ENCODE results near the gene CCDC178.
"Not testable (repeated sequence)": the region's sequence is repeated elsewhere in the genome, so short reads cannot be mapped to it uniquely, and the experiment has no call there.

CCDC178 gene

DNA sequence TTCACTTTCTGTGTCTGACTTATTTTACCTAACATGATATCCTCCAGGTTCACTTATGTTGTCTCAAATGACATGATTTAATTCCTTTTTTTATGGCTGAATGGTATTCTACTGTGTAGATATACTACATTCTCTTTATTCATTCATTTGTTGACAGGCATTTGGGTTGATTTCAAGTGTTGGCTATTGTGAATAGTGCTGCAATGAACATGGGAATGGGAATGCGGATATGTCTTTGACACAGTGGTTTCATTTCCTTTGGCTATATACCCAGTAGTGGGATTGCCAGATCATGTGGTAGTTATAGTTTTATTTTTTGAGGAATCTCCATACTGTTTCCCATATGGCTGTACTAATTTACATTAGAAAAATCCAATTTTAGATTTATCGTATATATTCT, 472.3 kb downstream of the CCDC178 start:
- no peak for DNase-seq

DNA sequence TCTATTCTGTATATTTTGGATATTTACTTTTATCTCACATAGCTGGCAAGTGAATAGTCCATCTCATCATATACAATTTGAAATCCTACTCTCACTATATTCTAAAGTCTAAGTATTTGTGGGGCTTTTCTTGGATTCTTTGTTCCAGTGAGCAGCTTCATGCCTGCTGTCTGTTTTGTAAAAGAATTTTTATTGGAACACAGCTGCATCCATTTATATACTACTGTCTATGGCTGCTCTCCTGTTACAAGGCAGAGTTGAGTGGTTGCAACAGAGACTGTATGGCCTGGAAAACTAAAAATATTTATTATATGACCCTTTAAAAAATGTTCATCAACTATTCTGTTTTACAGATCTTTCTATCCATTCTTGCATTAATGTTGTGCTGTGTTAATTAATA, 474.4 kb downstream of the CCDC178 start:
- no peak for DNase-seq

- DNase-seq = no peak
Observed at GRCh38 chr18:32961538-32961937, 479.0 kb downstream of the CCDC178 start.

- DNase-seq = no peak
Observed at GRCh38 chr18:32958746-32959145, 481.8 kb downstream of the CCDC178 start.

DNA sequence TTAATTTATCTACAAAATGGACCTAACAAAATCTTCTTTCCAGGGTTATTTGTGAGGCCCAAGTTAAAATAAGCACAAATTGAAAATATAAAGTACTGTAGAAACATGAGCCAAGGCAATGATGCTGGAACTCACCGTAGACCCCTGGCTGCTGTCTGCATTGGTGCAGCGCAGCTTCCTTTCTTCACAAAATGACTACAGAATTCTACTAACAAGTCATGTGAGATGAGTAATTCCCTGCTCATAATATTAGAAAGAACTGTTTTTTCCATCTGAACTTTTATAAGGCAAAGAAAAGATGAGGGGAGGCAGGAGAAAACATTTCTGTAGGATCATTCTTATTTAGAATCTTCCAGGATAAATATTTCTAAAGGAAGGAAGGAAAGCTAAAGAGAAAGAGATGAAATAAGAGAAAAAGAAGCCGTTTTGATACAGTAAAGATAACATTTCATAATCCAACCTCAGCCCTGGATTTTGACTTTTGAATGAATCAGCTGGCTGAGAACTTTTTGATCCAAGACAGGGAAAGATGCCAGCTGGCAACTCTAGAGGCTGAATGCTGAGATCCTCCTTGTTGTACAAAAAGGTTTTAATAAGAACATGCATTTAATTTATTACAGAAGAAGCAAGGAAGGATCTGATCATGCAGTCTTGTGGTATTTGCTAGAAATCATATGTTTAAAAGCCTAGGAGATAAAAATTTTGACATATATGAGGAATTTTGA, 483.8 kb downstream of the CCDC178 start:
- DNase-seq = no peak

DNA sequence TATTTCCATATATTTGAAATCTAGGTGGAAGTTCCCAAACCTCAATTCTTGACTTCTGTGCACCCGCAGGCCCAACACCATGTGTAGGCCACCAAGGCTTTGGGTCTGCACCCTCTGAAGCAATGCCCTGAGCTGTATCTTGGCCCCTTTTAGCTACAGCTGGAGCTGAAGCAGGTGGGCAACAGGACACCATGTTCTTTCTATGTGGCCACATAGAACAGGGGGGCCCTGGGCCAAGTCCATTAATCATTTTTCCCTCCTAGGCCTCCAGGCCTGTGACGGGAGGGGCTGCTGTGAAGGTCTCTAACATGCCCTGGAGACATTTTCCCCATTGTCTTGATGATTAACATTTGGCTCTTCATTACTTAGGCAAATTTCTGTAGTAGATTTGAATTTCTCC, 488.2 kb downstream of the CCDC178 start:
- DNase-seq = not testable (repeated sequence)

DNA sequence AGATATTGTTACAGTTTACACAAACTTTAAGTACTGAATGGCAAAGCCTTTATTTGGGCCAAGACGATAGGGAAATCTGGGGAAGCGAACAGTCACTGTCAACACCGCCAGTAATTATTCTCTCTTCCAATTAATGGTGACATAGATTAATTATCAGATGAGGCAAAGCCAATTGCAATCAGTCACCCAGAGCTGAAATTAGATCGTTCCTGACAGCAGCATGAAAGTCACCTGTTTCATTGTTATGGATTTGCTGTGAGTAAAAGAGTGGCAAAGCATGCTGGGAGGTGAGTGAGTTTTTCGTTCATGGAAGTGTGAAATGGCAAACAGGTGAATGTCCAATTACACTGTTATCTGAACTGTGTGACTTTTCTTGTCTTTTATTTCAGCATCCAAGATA, 502.9 kb downstream of the CCDC178 start:
- no peak for DNase-seq

- no peak for DNase-seq
Observed at GRCh38 chr18:32937066-32937465, 503.5 kb downstream of the CCDC178 start.

GRCh38 chr18:32934201-32934600, 506.3 kb downstream of the CCDC178 start:
- no peak for DNase-seq

DNA sequence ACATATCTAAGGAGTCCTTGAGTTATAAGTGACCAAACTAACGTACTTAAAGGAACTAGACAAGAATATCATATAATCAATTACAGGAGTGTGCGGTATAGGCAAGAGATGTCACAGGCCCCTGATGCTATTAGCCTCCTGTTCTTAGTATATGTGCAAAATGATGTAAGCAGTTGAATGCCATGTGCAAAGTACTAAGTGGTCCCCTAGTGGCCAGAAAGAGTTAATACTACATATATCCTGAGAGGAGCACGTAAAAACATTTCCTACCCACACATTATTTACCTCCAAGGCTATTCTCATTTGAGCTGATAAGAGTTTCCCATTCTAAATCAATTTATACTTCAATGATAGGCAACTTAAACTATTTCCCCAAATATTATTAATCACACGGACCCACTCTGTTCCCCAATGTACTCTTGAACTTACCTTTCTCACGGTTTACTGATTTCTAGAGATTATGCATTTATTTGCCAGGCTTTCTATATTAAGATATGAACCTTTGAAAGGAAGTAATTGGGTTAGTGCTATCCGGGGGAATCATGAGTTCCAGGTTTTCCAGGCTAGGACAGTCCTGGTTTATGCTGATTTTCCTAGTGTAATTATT, 509.7 kb downstream of the CCDC178 start:
- peak; percentile 72 for DNase-seq

DNA sequence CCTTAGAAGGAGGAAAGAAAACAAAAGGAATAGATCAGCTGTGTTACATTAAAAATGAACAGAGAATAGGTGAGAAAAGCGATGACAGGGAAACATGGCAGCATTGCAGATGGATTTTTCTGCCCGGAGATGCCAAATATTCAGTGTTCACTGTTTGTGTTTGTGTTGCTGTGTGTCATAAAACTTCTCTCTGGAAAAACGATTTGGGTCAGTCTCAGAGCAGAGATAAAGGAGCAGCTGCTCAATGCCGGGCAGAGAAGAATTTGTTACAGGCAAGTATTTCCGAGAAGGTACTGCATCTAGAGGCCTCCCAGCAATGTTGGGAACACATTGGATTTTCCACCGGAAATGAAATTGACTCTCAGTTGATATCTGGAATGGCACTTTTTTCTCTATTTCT, 511.3 kb downstream of the CCDC178 start:
- DNase-seq = no peak

DNA sequence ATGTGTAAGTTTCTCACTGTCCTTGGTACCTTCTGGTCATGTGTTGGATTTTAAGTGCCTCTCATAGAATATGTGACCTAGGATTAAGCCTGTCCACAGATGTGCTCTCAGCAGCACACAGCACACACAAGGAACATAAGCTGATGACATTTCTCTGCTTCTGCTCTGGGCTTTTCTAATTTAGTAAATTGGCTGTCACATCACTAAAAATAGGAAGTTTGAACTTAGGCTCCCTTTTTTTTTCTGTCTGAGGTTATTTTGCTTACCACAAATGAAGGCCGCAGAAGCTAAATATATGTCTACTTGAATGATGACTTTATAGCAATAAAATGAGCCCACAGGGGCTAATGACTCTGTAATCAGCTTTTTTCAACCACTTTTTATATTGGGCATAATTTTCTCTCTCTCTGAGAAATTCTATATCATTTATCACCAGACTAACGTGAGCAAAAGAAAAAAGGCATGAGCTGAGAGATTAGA, 517.5 kb downstream of the CCDC178 start:
- DNase-seq = peak; percentile 65

DNA sequence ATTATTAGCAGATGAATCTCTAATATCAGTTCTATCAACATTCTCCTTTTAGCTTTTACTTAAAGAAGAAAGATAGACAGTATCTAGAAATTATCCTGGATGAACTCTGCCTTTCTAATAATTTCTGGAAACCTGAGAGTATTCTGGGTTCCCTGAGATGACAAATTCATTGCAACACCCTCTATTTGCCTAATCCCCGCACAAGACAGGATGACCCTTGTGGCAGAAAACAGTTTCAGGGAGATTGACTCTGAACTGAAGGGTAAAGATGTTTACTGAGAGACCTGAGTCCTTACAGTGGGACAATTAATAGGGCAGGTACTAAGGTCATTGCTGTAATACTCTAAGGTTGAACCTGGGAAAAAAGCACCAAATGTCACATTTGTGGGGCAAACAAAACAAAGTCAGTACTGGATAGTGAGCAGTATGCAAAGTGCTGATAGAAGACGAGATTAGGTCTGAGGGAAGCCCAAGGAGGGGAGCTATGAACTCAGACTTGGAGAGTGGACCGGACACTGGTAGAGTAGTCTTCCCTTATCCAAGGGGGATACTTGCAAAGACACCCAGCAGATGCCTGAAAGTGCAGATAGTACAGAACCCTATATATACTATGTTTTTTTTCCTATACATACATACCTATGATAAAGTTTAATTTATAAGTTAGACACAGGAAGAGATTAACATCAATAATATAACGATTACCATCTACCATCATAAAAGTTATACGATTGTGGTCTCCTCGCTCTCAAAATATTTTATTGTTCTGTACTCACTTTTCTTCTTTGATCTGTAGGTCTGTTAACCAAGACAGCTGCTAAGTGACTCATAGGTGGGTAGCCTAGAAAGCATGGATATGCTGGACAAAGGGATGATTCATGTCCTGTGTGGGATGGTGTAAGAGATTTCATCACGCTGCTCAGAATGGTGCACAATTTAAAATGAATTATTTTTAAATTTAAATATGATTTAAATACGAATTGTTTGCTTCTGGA, 519.4 kb downstream of the CCDC178 start:
- peak; percentile 10 for DNase-seq

DNA sequence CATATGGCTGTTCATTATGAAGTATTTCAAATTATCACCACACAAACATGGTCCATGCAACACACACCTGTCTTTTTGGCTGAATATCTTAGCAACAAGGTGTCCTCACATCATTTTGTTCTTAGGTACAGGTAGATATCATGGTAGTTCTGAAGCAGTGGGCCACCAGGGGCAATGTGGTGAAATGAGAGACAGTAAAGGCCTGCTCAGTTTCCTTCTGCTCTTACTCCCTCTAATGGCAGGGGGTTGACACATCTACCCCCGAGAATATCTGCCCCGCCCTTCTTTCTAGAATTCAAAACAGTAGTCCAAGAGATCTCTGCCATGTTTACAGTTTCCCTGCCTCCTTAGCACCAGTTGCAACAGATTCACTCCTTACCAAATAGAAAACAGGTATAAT, 520.7 kb downstream of the CCDC178 start:
- peak; percentile 78 for DNase-seq

DNA sequence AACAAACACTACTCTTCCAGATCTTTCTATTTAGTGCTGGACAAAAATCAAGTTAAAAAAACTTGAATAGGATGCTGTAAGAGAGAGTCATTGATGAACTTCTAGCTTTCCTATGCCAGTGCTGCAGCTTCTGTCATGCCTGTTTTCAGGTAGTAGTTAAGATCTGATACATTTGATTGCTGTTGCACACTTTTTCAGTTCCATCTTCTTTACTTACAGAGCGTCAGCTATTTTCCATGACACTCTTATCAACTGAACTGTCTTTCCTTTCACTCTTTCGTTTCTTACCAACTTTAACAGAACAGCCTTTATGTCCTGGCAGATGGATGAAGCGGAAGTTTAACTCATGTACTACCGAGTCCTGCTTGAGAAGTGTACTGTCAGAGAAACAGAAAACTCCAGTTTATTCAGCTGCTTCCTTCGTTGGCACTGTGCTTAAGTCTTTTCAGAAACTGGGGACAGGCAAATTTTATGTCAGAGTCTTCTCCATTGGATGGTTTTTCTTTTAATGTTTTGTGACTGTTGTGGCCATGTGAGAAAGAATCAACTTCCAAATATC, 521.8 kb downstream of the CCDC178 start:
- DNase-seq = no peak

DNA sequence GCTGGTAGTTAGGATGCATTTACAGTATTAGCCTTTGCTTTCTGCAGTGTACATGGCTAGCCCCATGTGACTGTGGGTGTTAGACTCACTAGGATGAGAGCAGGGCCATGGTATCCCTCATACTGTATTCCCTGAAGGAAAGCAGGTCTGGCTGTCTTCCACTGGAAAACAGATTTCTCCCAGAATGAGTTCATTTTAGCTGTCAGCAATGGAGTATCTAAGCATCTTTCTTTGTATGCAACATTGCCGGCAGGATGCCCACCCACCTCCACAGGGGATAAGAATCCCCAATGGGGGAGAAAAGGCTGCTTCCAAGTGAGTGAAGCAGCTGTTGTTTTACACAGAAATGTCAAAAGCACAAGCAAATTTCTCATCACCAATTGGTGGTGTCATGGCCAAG, 525.0 kb downstream of the CCDC178 start:
- no peak for DNase-seq

DNA sequence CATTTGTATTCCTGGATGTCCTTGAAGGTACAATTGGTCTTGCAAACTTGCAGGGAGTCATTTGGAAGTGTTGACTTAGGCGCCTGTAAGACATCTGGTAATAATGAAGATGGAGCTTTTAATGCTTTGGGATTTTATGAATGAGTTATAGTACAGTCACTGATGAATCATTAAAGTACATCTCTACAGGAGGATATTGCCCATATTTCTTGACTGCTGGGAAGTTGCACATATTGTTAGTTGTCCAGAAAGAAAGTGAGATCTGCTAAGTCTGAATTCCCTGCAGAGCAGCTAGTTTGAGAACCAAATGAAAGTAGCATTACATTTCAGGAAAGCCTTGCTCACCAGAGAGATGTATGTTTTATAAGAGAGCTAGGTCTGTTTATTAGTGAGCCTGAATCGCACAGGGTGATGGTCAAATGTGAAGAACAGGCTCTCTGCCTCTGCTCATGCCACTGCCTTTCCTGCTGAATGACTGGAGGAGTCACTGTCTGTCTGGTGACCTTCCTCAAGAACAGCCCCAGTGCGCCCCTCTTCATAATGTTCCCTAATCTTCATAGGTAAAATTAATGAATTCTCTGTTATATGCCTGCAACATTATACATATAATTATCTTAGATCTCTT, 528.7 kb downstream of the CCDC178 start:
- DNase-seq = no peak

DNA sequence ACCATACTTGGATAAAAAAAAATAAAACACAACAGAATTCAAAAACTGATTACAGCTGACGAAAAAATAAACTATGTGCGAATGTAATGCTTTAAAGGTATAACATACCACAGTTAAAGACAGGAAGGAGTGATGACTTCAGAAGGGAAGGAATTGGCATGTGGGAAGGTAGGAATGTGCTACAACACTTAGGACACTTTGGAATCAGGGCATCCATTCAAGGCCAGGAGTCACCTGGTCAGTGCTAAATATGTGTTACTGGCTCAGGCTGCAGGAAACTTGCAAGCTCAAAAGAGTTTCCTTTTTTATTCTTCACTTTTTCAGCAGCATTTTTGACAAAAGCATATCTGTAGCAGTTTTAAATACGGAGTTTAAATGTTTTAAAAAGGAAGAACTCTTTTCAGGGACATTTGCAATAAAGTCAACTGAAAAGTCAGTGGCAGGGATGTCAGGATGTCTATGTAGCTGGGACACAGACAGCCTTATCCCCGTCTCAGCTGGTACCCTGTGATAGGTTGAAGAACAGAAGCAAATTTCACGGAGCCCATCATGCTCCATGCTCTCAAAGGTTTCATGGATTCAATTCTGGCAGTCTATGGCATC, 529.7 kb downstream of the CCDC178 start:
- DNase-seq = no peak

DNA sequence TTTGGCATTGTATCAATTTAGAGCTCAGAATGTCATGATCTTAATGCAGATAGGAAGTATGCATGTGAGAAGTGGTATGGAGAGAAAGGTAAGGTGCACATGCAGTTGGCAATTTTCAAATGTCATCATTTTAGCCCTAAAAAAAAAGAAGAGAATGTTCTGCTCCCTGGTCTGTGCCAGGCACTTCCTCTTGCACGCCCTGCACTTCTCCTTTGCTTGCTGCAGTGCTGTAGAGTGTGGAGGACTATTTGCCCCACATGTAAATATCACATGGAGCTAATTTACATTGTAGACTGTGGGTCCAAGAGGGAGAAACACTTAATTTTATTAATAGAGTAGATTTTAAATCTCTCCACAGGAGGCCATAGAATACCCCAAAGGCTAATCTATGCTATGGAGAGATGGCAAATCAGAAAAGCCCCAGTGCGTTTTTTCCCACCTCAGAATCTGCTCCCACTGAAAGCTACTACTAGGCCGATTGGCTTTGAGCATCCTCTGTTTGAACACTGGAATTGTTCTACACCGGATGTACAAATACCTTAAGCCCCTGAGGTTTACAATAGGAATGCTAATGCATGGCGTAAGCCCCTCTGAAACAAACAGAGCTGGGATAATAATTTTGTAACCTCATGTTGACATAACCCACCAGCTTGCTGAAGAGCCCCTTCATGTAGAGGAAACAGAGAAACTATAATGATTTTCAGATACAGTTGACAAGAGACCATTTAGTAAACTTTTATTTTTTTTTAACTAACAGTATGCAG, 530.5 kb downstream of the CCDC178 start:
- DNase-seq = peak; percentile 7

DNA sequence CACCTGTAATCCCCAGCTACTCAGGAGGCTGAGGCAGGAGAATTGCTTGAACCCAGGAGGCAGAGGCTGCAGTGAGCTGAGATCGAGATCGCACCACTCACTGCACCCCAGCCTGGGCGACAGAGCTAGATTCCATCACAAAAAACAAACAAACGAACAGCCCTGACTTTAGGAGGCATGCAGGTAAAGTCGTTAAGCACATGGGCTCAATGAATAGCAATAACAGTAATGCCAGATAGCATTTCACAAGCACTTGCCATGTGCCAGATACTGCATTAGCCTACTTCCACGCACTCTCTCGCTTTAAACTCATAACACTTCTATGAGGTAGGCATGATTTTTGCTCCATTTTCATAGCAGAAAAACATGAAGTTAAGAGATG, 532.1 kb downstream of the CCDC178 start:
- no peak for DNase-seq

- no peak for DNase-seq
Observed at GRCh38 chr18:32907648-32908423, 532.7 kb downstream of the CCDC178 start.
